ENCODE data around the gene ITPK1.

- TF ChIP-seq CTCF (conservative IDR thresholded peaks at IDR 0.05; ENCODE audit: low read length): no peak
- TF ChIP-seq EZH2phosphoT487 (IDR thresholded peaks at IDR 0.05; ENCODE audit: borderline replicate concordance, low read depth, low read length): no peak
Measured at GRCh38 chr14:93095742-93096510, 19.8 kb downstream of the ITPK1 start.

All from OCI-LY7 (cell line).